ENCODE measurements around the gene XRCC4.

GRCh38 chr5:83093692-83094091, 16.3 kb downstream of the XRCC4 start:
- TF ChIP-seq CTCF (IDR thresholded peaks at IDR 0.05; ENCODE audit: insufficient read depth, low read depth, low read length) (no peak), EZH2 (IDR thresholded peaks at IDR 0.05; ENCODE audit: insufficient read depth, low read length) (no peak)

All from astrocyte (in vitro differentiated cells and primary cell).